T1000 (cell line): Measurements from ENCODE around the gene CIAO2B.

Experiments used
- DNase-seq: peaks from one replicate; lab custom pipeline; 2025; ENCODE audit warnings: mixed read lengths; lab: John Stamatoyannopoulos, UW

Gene CIAO2B

DNA sequence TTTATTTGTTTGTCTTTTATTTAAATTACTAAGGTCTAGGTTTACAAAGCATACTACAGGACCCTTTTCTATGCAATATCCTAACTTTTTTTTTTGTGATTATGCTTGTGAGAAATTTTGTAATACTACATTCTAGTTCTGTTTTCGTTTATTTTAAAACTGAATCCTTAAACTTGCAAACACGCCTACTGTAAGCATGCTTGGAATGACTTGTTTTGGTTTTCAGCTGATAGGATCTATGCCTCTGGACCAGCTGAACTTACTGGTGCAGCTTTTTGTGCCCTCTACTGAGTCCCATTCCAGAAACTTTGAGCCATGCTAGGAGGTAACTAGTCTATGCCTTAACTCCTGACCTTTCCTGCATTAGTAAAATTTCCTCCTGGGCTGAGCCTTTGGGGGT is 47.9 kb downstream of the CIAO2B start:
- DNase-seq, result no peak

DNA sequence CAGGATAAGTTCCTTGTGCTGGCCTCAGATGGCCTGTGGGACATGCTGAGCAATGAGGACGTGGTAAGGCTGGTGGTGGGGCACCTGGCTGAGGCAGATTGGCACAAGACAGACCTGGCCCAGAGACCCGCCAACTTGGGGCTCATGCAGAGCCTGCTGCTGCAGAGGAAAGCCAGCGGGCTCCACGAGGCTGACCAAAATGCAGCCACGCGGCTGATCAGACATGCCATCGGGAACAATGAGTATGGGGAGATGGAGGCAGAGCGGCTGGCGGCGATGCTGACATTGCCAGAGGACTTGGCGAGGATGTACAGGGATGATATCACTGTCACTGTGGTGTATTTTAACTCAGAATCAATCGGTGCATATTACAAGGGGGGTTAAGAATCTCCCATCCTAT is 48.7 kb downstream of the CIAO2B start:
- DNase-seq, result no peak

DNA sequence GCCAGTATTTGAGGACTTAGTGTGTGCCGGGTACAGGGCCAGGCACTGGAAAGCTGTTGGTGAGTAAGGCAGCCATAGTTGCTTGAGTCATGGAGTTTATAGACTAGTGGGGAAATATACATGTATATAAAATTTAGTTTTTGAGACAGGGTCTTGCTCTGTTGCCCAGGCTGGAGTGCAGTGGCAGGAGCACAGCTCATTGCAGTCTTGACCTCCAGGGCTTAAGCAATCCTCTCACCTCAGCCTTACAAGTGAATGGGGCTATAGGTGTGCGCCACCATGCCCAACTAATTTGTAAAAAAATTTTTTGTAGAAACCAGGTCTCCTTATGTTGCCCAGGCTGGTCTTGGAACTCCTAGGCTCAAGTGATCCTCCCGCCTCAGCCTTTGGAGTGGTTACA is 51.5 kb downstream of the CIAO2B start:
- DNase-seq, result no peak
